Measurements from ENCODE around the gene TNS4. TPM values are rescaled to one million over a fixed set of nuclear protein-coding genes. Genes with fewer than 3 reads are reported as not detected.

TNS4 gene
- total and polyA plus RNA-seq, 2 of the 4 experiments (the other 2 are of a cell fraction): not detected

DNA sequence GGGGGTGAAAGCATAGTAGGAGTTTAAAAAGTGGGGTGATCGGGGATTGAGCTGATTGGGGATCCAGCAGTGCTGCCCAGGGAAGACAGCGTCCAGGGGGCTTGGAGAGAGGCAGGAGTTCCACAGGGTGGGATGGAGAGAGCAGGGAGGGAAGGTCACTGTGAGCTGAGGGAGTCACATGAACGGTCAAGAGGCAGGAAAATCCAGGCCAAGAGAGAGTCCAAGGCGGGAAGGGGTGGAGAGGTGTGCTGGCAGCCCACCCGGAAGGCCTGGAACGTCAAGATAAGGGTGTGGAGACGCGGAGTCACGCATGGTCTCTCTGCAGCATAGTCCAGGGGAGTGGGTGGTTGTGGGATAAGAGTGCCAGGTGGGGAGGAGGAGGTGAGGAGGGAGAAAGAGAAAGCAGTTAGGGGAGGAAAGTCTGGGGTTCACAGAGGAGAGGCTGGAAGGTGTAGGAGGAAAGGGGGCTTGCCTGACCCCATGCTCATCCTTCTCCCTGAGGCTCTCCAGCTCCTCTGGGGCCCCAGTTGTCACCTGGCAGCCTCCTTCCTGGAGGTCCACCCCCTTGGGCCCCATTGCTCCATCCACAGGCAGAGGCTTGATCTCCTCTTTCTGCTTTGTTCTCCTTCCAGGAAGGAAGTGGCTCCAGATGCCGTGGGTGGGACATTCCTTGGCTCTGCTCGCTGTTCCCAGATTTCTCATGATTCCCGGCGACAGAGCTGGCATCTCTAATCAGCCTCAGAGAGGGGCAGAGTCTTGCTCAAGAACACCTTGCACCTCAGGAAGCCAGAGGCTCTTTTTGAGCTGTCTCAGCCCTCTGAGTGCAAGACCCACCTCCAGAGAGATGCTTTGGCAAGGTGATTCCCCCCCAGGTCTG is 35.1 kb upstream of the TNS4 start:
- peak overlapping the region; percentile 94 for H3K14ac ChIP-seq (replicated peaks; ENCODE audit: low read depth, low read length)
- peaks cover 0 to 28% of the 10 kb centered on the region in 2 experiments; a peak in 3 of 4 replicates for H3K79me1 ChIP-seq (ENCODE audit: low read depth in 1 of 2, low read length in 2 of 2)
- no peaks in the 10 kb centered on the region for H3K36me3 ChIP-seq (ENCODE audit: control insufficient read depth, insufficient read depth, low read length)
- peaks cover 55% of the 10 kb centered on the region for H3K9me1 ChIP-seq (ENCODE audit: insufficient read depth, low read length)
- H2BK15ac ChIP-seq (ENCODE audit: low read depth, low read length): peak overlapping the region; percentile 100
- H3K4me3 ChIP-seq (ENCODE audit: insufficient read depth, low read depth, low read length): no peak overlapping the region
- H3K27me3 ChIP-seq (ENCODE audit: control insufficient read depth, insufficient read depth, low read length): no peaks in the 10 kb centered on the region
- peak overlapping the region; percentile 76 for H3K27ac ChIP-seq (ENCODE audit: insufficient read depth, low read length)
- peak overlapping the region; percentile 99 for H4K5ac ChIP-seq (ENCODE audit: low read depth, low read length)
- H3K9me3 ChIP-seq (ENCODE audit: control insufficient read depth, insufficient read depth, low read length): no peaks in the 10 kb centered on the region
- peaks cover 46% of the 10 kb centered on the region for H3K4me1 ChIP-seq (ENCODE audit: control insufficient read depth, insufficient read depth, low read length)
- 61% methylated on average over 10 of the region's 13 CpGs; no CpG with 5 or more reads in 1 of the 2 experiments for WGBS, 2 experiments (ENCODE audit: extremely low coverage in 2 of 2, insufficient read length in 1 of 2)
- H3K23ac ChIP-seq (ENCODE audit: low read depth, low read length): peak overlapping the region; percentile 91
- peak overlapping the region; percentile 63 for H3K56ac ChIP-seq (ENCODE audit: extremely low read depth, insufficient read depth, low read length)
- peak overlapping the region; percentile 99 for H4K91ac ChIP-seq (ENCODE audit: insufficient read depth, low read depth, low read length)
- intact Hi-C loops (cut with micrococcal nuclease): no loop called here
- no peaks in the 10 kb centered on the region for H4K20me1 ChIP-seq (ENCODE audit: insufficient read depth, low read length)
- peak overlapping the region; percentile 37 for H3K9ac ChIP-seq (ENCODE audit: low read depth, low read length)
- peak overlapping the region; percentile 94 for H3K18ac ChIP-seq (ENCODE audit: low read depth, low read length)
- DNase-seq (peak; percentile 75), ATAC-seq (ENCODE audit: low read depth) (peak; percentile 6; the same call in 1 of the 2 replicates)
- CTCF ChIA-PET: interaction anchor here (1.0 kb wide), 1 partner anchor 23 kb away, joined by 3 read pairs; no protein-coding TSS in a partner anchor
- peak overlapping the region; percentile 97 for H2BK20ac ChIP-seq (ENCODE audit: low read depth, low read length)
- peak overlapping the region; percentile 100 for H2AK5ac ChIP-seq (ENCODE audit: low read depth, low read length)
- peak overlapping the region; percentile 99 for H3K4ac ChIP-seq (ENCODE audit: low read depth, low read length)
- H2AFZ ChIP-seq (replicated peaks; ENCODE audit: low read length, poor library complexity): peak overlapping the region; percentile 89
- dilution Hi-C loops (cut with HindIII; ENCODE audit: low sequenced_read_pairs, unreplicated experiment): no loop called here
- H4K8ac ChIP-seq (ENCODE audit: low read depth in 2 of 2, low read length in 2 of 2): peak overlapping the region; percentile 97
- H3K4me2 ChIP-seq (ENCODE audit: low read depth, low read length): peak overlapping the region; percentile 27; the same call in 1 of the 2 replicates
- peak overlapping the region; percentile 95 for H2BK5ac ChIP-seq (ENCODE audit: low read depth, low read length, poor library complexity, severe bottlenecking)
- TF ChIP-seq, protein P1, sequence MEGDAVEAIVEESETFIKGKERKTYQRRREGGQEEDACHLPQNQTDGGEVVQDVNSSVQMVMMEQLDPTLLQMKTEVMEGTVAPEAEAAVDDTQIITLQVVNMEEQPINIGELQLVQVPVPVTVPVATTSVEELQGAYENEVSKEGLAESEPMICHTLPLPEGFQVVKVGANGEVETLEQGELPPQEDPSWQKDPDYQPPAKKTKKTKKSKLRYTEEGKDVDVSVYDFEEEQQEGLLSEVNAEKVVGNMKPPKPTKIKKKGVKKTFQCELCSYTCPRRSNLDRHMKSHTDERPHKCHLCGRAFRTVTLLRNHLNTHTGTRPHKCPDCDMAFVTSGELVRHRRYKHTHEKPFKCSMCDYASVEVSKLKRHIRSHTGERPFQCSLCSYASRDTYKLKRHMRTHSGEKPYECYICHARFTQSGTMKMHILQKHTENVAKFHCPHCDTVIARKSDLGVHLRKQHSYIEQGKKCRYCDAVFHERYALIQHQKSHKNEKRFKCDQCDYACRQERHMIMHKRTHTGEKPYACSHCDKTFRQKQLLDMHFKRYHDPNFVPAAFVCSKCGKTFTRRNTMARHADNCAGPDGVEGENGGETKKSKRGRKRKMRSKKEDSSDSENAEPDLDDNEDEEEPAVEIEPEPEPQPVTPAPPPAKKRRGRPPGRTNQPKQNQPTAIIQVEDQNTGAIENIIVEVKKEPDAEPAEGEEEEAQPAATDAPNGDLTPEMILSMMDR (conservative IDR thresholded peaks at IDR 0.05; ENCODE audit: low read depth, low read length): no peak
- TF ChIP-seq CEBPB (IDR thresholded peaks at IDR 0.05; ENCODE audit: low read depth, low read length): peak; percentile 64
- POLR2A ChIA-PET (ENCODE audit: unreplicated experiment): interaction anchor here (0.6 kb wide), 1 partner anchor 119 kb away, joined by 3 read pairs; the partner anchor contains the start of gene TOP2A
- H2BK120ac ChIP-seq (ENCODE audit: low read depth, low read length): peak overlapping the region; percentile 99
- no TSS peak for BruUV-seq (replicated peaks)
- in situ Hi-C loops (cut with MboI; ENCODE audit: low sequenced_read_pairs): loop anchor here (5.0 kb wide), 1 partner anchor 234 kb away; no protein-coding TSS in a partner anchor
- peak overlapping the region; percentile 97 for H2AK9ac ChIP-seq (replicated peaks; ENCODE audit: low read depth, low read length, poor library complexity)
